T-helper 1 cell treated with Interleukin-12 subunit alpha and Interleukin-12 subunit beta and Interleukin-4 antibody, amounts not matched to agents 30 μg/mL and 1 μg/mL, for 36 hours (primary cell): ENCODE measurements around the gene PTPRF.

Experiments
- H3K27ac Mint-ChIP-seq: one replicate; pipeline ENCODE4 v1.8.0; 2021; ENCODE audit warnings: mild to moderate bottlenecking, mixed read lengths
- H3K27me3 Mint-ChIP-seq: one replicate; pipeline ENCODE4 v1.8.0; 2021; ENCODE audit warnings: low read depth, mixed read lengths
- H3K36me3 Mint-ChIP-seq: one replicate; pipeline ENCODE4 v1.8.0; 2021; ENCODE audit warnings: low read depth, mixed read lengths
- H3K4me1 Mint-ChIP-seq: one replicate; pipeline ENCODE4 v1.8.0; 2021; ENCODE audit warnings: low read depth, mixed read lengths
- H3K4me3 Mint-ChIP-seq: one replicate; pipeline ENCODE4 v1.8.0; 2021; ENCODE audit warnings: mild to moderate bottlenecking, moderate library complexity, mixed read lengths
- H3K9me3 Mint-ChIP-seq: one replicate; pipeline ENCODE4 v1.8.0; 2021; ENCODE audit warnings: mixed read lengths

Gene PTPRF

GRCh38 chr1:43659212-43660166, 128.8 kb downstream of the PTPRF start:
- Mint-ChIP-seq H3K27ac (no peak overlapping the region), H3K27me3 (no peaks in the 10 kb centered on the region), H3K9me3 (no peaks in the 10 kb centered on the region), H3K4me3 (no peak overlapping the region), H3K36me3 (peaks cover 44% of the 10 kb centered on the region), H3K4me1 (peaks cover 6% of the 10 kb centered on the region)

DNA sequence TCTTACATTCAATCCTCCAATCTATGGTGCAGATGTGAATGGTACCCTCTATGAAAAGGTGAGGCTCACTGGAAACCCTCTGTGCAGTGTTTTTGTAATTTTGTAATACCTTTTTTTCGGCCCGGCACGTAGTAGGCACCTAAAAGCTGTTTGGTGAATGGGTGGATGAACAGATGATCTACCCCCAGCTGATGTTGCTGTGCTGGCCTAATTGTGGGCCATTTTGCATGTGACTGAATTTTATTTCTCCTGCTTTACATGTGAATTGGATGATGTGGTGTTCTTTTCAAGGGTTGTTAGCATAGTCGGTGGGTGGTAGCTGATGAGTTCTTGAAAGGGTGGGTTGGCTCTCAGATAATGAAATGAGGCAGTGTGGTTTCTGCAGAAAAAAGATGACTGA, 129.7 kb downstream of the PTPRF start:
- peaks cover 6% of the 10 kb centered on the region for H3K4me1 Mint-ChIP-seq
- H3K9me3 Mint-ChIP-seq: no peaks in the 10 kb centered on the region
- no peaks in the 10 kb centered on the region for H3K27me3 Mint-ChIP-seq
- no peak overlapping the region for H3K4me3 Mint-ChIP-seq
- H3K27ac Mint-ChIP-seq: no peak overlapping the region
- H3K36me3 Mint-ChIP-seq: peaks cover 49% of the 10 kb centered on the region

GRCh38 chr1:43664369-43664768, 133.7 kb downstream of the PTPRF start:
- H3K4me1 Mint-ChIP-seq: peaks cover 6% of the 10 kb centered on the region
- H3K36me3 Mint-ChIP-seq: peaks cover 65% of the 10 kb centered on the region
- no peaks in the 10 kb centered on the region for H3K9me3 Mint-ChIP-seq
- H3K4me3 Mint-ChIP-seq: no peak overlapping the region
- H3K27me3 Mint-ChIP-seq: no peaks in the 10 kb centered on the region
- H3K27ac Mint-ChIP-seq: no peak overlapping the region

DNA sequence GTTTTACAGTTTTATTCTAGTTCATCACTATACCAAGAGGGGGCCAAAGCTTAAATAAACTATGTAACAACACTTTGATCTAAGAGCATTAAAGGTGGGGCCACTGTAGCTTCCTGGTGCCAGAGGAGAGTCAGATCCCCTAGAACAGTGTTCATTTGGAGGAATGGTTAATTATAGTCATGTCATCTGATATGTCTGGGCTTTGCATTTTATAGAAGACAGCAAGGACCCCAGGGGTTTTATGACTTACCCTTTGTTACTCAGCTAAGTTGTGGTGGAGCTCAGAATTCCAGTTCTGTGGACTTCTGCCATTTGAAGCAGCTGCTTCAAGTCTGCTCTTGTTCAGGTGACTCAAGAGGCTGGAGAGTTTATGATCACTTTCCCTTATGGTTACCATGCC, 135.9 kb downstream of the PTPRF start:
- Mint-ChIP-seq H3K4me1 (no peaks in the 10 kb centered on the region), H3K27me3 (no peaks in the 10 kb centered on the region), H3K36me3 (peaks cover 63% of the 10 kb centered on the region), H3K9me3 (no peaks in the 10 kb centered on the region), H3K4me3 (no peak overlapping the region), H3K27ac (no peak overlapping the region)

DNA sequence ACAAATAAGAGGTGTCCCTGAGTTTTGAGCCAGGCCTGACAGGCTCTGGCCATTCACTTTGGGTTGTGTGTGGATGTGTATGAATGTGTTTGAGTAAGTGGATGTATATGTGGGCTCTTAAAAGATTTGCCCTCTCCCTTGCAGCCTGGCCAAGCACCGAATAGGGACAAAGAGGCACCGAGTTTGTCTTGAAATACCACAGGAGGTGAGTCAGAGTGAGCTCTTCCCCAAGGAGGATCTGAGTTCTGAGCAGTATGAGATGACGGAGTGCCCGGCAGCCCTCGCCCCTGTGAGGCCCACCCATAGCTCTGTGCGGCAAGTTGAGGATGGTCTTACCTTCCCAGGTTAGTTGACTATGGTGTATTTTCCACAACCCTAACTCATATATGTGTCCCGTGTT, 138.3 kb downstream of the PTPRF start:
- Mint-ChIP-seq H3K36me3 (peaks cover 68% of the 10 kb centered on the region), H3K4me1 (no peaks in the 10 kb centered on the region), H3K9me3 (no peaks in the 10 kb centered on the region)

DNA sequence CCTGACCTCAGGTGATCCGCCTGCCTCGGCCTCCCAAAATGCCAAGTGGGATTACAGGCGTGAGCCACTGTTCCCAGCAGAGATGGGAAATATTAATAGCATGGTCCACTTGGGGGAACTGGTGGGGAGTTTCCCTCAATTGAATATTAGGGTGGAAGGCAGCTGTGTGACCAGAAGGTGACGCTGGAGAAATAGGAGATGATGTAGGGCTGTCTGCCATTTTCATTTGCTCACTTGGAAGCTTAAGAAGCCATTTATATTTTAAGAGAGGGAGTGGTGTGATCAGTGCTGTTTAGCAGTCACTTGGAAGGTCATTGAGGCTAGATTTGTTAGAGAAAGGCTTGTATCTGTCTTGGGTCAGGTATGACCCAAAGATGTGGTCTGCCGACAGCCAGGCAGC, 139.2 kb downstream of the PTPRF start:
- no peaks in the 10 kb centered on the region for H3K9me3 Mint-ChIP-seq
- H3K36me3 Mint-ChIP-seq: peaks cover 63% of the 10 kb centered on the region
- H3K27ac Mint-ChIP-seq: no peak overlapping the region

More for the DNA sequence above, 138.3 kb downstream of the PTPRF start:
- Mint-ChIP-seq H3K27ac (no peak overlapping the region), H3K27me3 (no peaks in the 10 kb centered on the region), H3K4me3 (no peak overlapping the region)

GRCh38 chr1:43671193-43671592, 140.5 kb downstream of the PTPRF start:
- no peak overlapping the region for H3K27ac Mint-ChIP-seq
- H3K36me3 Mint-ChIP-seq: peaks cover 58% of the 10 kb centered on the region
- no peaks in the 10 kb centered on the region for H3K9me3 Mint-ChIP-seq
- H3K4me1 Mint-ChIP-seq: no peaks in the 10 kb centered on the region
- no peak overlapping the region for H3K4me3 Mint-ChIP-seq
- no peaks in the 10 kb centered on the region for H3K27me3 Mint-ChIP-seq

More for the DNA sequence above, 139.2 kb downstream of the PTPRF start:
- no peaks in the 10 kb centered on the region for H3K4me1 Mint-ChIP-seq
- H3K27me3 Mint-ChIP-seq: no peaks in the 10 kb centered on the region
- H3K4me3 Mint-ChIP-seq: no peak overlapping the region

DNA sequence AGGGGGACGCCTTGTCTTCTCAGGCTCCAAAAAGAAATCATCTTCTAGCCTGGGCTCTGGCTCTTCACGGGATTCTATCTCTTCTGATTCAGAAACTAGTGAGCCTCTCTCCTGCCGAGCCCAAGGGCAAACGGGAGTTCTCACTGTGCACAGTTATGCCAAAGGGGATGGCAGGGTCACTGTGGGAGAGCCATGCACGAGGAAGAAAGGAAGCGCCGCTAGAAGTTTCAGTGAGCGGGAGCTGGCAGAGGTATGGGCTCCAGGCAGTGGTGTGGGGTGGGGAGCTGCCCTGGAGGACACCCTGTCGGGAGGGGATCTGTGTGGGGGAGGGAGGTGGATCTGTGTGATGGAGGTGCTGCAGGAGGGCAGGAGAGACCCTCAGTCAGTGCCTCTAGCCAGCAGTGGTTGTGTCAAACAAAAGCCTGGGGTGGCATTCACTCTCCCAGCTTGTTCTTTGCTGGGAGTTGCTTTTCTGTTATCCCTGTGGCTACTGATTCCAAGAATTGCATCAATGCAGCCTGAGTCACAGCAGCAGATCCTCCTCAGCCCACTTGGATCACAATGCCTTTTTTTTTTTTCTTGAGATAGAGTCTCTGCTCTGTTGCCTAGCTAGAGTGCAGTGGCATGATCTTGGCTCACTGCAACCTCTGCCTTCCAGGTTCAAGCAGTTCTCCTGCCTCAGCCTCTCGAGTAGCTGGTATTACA, 141.1 kb downstream of the PTPRF start:
- peaks cover 54% of the 10 kb centered on the region for H3K36me3 Mint-ChIP-seq
- H3K27me3 Mint-ChIP-seq: no peaks in the 10 kb centered on the region
- H3K27ac Mint-ChIP-seq: no peak overlapping the region
- no peak overlapping the region for H3K4me3 Mint-ChIP-seq
- no peaks in the 10 kb centered on the region for H3K9me3 Mint-ChIP-seq
- no peaks in the 10 kb centered on the region for H3K4me1 Mint-ChIP-seq

DNA sequence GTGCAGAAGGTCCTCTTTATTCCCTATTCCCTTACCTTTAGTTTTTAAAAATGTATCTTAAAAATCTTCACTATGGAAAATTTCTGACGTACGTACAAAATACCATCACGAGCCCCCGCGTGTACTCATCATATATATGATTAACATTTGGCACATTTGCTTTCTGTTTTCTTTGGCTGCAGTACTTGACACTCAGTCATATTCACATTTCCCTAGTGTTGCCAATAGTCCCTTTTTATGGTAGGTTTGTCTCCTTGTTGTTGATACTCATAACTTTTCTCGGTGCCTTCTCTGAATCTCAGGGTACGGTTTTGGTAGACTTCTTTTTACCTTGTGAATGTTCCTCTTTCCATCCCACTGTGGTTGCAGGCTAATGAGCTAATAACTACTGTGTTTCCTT, 142.6 kb downstream of the PTPRF start:
- Mint-ChIP-seq H3K27me3 (no peaks in the 10 kb centered on the region), H3K4me3 (no peak overlapping the region), H3K36me3 (peaks cover 50% of the 10 kb centered on the region), H3K27ac (no peak overlapping the region), H3K9me3 (no peaks in the 10 kb centered on the region), H3K4me1 (no peaks in the 10 kb centered on the region)
